Suprapubic skin (tissue), 3 donors: ENCODE data around the gene SLC25A53.

Source experiments
- CTCF ChIP-seq, 2 donors: fragments of 200-600 bp in 1 of 2; fragments of 450-650 bp in 1 of 2; sonication (generic) in 1 of 2; IDR thresholded peaks; one replicate each; pipeline ENCODE4 v1.5.1; 2016 to 2019; ENCODE audit warnings: antibody characterized with exemption in 2 of 2, mild to moderate bottlenecking in 1 of 2, moderate library complexity in 1 of 2
- POLR2AphosphoS5 ChIP-seq, 3 donors: sonication (generic); formaldehyde crosslinking; IDR thresholded peaks; one replicate each; pipeline ENCODE4 v1.6.1; 2017; ENCODE audit warnings: antibody characterized with exemption in 3 of 3

DNA sequence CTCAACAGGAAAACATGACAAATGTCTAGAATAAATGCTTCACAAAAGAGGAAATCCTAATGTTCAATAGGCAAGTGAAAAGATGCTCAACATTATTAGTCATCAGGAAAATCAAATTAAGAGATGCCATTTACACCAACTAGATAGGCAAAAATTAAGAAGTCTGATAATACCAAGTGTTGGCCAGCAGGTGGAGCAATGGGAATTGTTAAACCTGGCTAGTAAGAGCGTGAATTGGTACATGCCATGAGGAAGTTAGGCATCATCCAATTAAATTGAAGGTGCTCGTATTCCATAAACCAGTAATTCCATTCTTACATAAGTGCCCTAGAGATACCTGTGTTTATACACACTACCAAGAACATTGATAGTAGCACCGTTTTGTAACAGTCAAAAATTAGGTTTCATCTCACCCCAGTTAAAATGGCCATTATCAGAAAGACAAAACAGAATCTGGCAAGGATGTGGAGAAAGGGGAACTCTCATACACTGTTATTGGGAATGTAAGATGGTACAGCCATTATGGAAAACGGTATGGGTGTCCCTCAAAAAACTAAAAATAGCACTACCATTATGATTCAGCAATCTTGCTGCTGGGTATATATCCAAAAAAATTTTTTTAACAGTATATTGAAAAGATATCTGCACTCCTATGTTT, 58.5 kb downstream of the SLC25A53 start:
- TF ChIP-seq CTCF (IDR thresholded peaks at IDR 0.05) (peak; percentile 27 to 64), POLR2AphosphoS5 (IDR thresholded peaks at IDR 0.05) (no peak)
